Calu3 (cell line): ENCODE data around the gene SLCO4A1. TPM values are rescaled to one million over a fixed set of nuclear protein-coding genes. Genes with fewer than 3 reads are reported as not detected.

ENCODE experiments used
- BruUV-seq: library from RNA; stranded (reverse); fragments of 400-500 nt; replicated peaks from 2 replicates; lab custom pipeline; 2021; lab: Mats Ljungman, UMichigan
- CTCF ChIA-PET: fragments of 300-600 bp; sonication (Branson Sonifier 250); formaldehyde crosslinking; loops from one replicate; lab custom pipeline; 2022; ENCODE audit warnings: antibody characterized with exemption; lab: Charles Lee
- DNase-seq: peaks from one replicate; pipeline ENCODE4 v3.0.0; 2022
- H3K27ac Mint-ChIP-seq: one replicate; pipeline ENCODE4 v1.8.0; 2022; ENCODE audit warnings: mixed read lengths; ENCODE audit not compliant: unreplicated experiment
- H3K27me3 Mint-ChIP-seq: one replicate; pipeline ENCODE4 v1.8.0; 2022; ENCODE audit warnings: mixed read lengths; ENCODE audit not compliant: unreplicated experiment
- H3K36me3 Mint-ChIP-seq: one replicate; pipeline ENCODE4 v1.8.0; 2022; ENCODE audit warnings: mild to moderate bottlenecking, moderate library complexity, mixed read lengths; ENCODE audit not compliant: insufficient read depth, unreplicated experiment
- H3K4me1 Mint-ChIP-seq: one replicate; pipeline ENCODE4 v1.8.0; 2022; ENCODE audit warnings: mild to moderate bottlenecking, low read depth, mixed read lengths; ENCODE audit not compliant: unreplicated experiment
- H3K4me3 Mint-ChIP-seq: one replicate; pipeline ENCODE4 v1.8.0; 2022; ENCODE audit warnings: mild to moderate bottlenecking, low read depth, moderate library complexity, mixed read lengths; ENCODE audit not compliant: unreplicated experiment
- H3K9me3 Mint-ChIP-seq: one replicate; pipeline ENCODE4 v1.8.0; 2022; ENCODE audit warnings: low read depth, mixed read lengths; ENCODE audit not compliant: unreplicated experiment
- intact Hi-C: fragments of 100-400 bp; cut with micrococcal nuclease; formaldehyde crosslinking; loops from one replicate; pipeline ENCODE4 v1.10.0; 2022; ENCODE audit not compliant: unreplicated experiment
- total RNA-seq: library from RNA; stranded (reverse); gene quantifications from 2 replicates; pipeline ENCODE4 v1.2.3, GENCODE V29; 2022
- TF ChIP-seq, protein P1 (sequence below): fragments of 200-600 bp; IDR thresholded peaks from one replicate; pipeline ENCODE4 v1.8.0; 2022; ENCODE audit warnings: antibody characterized with exemption; ENCODE audit not compliant: unreplicated experiment

The SLCO4A1 gene
- total RNA-seq, 1 experiment from 2014 or later: 63.9 TPM

DNA sequence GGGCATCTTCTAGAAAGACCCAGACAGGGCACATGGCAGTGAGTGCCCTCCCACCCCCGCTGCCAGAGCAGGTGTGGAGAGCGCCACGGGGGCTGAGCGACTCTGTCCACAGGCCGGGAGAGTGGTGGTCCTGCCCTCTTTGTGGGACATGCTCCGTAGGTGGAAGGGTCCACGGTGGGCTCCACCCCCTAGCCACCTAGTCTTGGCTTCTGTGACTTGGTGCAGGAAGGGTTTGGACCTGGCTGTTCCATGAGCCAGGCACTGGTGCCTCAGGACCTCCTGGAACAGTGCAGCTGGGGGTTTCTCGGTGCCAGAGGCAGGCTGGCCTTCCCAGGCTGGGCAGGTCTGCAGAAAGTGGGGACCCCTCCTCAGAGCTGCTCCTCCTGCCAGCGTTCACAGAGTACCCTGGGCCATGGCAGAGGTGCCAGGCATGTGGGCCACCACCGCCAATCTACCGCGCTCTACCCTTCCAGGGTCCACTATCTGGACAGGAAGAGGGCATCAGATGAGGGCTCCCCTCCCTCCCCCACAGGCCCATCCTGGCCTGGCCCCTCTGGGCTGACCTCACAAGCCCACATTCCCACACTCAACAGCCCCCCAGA, 23.0 kb downstream of the SLCO4A1 start:
- peaks cover 28% of the 10 kb centered on the region for H3K4me1 Mint-ChIP-seq
- no peaks in the 10 kb centered on the region for H3K27me3 Mint-ChIP-seq
- no peak overlapping the region for H3K27ac Mint-ChIP-seq
- peaks cover 60% of the 10 kb centered on the region for H3K36me3 Mint-ChIP-seq
- H3K4me3 Mint-ChIP-seq: no peak overlapping the region
- no peaks in the 10 kb centered on the region for H3K9me3 Mint-ChIP-seq
- CTCF ChIA-PET: interaction anchor here (0.6 kb wide), 1 partner anchor 149 kb away, joined by 5 read pairs; no protein-coding TSS in a partner anchor
- TF ChIP-seq, protein P1, sequence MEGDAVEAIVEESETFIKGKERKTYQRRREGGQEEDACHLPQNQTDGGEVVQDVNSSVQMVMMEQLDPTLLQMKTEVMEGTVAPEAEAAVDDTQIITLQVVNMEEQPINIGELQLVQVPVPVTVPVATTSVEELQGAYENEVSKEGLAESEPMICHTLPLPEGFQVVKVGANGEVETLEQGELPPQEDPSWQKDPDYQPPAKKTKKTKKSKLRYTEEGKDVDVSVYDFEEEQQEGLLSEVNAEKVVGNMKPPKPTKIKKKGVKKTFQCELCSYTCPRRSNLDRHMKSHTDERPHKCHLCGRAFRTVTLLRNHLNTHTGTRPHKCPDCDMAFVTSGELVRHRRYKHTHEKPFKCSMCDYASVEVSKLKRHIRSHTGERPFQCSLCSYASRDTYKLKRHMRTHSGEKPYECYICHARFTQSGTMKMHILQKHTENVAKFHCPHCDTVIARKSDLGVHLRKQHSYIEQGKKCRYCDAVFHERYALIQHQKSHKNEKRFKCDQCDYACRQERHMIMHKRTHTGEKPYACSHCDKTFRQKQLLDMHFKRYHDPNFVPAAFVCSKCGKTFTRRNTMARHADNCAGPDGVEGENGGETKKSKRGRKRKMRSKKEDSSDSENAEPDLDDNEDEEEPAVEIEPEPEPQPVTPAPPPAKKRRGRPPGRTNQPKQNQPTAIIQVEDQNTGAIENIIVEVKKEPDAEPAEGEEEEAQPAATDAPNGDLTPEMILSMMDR: no peak
- no peak for DNase-seq
- no TSS peak for BruUV-seq
- intact Hi-C loops: loop anchor here (5.0 kb wide), 1 partner anchor 43 kb away; no protein-coding TSS in a partner anchor

DNA sequence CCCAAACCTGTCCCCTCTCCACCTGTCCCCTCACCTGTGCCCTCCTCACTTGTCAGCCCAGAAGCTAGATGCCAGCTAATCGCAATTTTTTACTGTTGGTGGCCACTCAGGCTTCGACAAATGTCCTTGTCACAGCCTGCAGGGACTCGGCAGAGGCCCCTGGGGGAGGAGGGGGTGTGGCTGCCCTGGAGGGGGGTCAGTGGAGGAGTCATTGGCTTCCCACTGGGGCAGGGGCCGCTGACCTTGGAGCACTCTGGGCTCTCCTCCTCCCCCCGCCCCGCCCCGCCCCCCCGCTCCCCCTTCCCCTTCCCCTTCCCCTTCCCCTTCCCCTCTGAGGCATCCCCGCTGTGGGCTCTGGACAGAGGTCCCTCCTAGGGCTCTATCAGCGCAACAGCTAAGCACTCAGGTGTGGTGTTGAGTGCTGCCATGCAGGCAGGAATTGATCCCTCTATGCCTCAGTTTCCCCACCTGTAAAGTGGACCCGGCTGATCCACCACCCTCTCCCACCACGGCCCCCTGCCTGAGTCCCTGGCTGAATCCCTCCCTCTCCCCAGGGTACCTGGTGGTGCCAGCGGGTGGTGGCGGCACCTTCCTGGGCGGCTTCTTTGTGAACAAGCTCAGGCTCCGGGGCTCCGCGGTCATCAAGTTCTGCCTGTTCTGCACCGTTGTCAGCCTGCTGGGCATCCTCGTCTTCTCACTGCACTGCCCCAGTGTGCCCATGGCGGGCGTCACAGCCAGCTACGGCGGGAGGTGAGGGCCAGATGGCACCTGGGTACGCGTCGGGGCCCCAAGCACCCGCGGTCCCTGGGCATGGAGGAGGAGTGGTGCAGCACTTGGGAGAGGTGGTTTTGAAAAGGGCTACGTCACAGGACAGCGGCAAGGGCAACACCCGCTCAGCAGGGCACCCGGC, 23.8 kb downstream of the SLCO4A1 start:
- H3K4me3 Mint-ChIP-seq: peak overlapping the region; percentile 49
- no TSS peak for BruUV-seq
- H3K27me3 Mint-ChIP-seq: no peaks in the 10 kb centered on the region
- no peak for DNase-seq
- CTCF ChIA-PET: interaction anchor here (0.6 to 2.4 kb wide), 15 partner anchors 14 to 157 kb away, joined by 3 to 26 read pairs (median 5); no protein-coding TSS in a partner anchor
- peaks cover 55% of the 10 kb centered on the region for H3K36me3 Mint-ChIP-seq
- H3K4me1 Mint-ChIP-seq: peaks cover 28% of the 10 kb centered on the region
- no peaks in the 10 kb centered on the region for H3K9me3 Mint-ChIP-seq
- TF ChIP-seq, protein P1: no peak
- intact Hi-C loops: loop anchor here (2.0 to 5.0 kb wide), 2 partner anchors 37 to 44 kb away; no protein-coding TSS in a partner anchor
- peak overlapping the region; percentile 87 for H3K27ac Mint-ChIP-seq

DNA sequence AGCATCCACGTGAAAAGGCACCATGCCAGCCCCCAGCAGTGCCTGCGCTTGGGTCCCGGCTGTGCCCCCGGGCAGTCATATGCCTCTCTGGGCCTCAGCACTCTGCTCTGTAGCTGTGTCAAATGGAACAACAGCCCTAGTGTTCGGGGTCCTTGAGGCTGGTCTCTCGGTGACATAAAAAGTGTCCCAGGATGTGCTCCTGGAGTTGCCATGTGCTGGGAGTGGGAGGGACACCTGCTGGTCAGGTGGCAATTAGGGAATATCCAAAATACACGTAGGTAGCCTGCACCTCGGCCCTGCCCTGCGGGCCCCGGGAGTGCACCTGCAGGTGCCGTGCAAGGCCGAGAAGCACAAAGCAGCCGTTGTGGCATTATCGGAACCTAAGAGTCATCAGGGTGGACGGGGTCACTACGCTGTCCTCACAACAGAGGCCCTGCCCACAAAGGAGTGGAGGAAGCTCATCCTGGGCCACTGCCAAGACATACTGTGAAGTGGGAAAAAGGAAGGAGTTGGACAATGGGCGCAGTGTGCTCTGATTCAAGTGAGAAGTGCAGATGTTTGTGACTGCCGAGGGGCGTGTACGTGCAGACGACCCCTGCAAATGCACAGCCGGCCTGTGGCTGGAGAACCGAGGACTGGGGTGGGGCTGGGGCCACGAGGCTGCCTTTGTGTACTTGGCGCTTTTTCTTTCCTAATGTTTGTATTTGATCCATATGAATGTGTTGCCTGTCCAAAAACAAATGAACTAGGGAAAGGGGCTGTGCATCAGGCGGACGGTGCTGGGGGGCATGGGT, 24.6 kb downstream of the SLCO4A1 start:
- Mint-ChIP-seq H3K36me3 (peaks cover 64% of the 10 kb centered on the region), H3K27me3 (no peaks in the 10 kb centered on the region), H3K9me3 (no peaks in the 10 kb centered on the region), H3K4me1 (peaks cover 28% of the 10 kb centered on the region), H3K27ac (peak overlapping the region; percentile 87), H3K4me3 (peak overlapping the region; percentile 49)
- CTCF ChIA-PET: interaction anchor here (0.6 to 2.4 kb wide), 18 partner anchors 15 to 365 kb away, joined by 3 to 26 read pairs (median 4); partner anchors contain the start of gene RBBP8NL
- intact Hi-C loops: loop anchor here (2.0 to 5.0 kb wide), 2 partner anchors 36 to 45 kb away; no protein-coding TSS in a partner anchor
- BruUV-seq: no TSS peak
- DNase-seq: peak; percentile 95
- TF ChIP-seq, protein P1: peak; percentile 23
